SK-MEL-5 (cell line): ENCODE measurements around the gene KSR1. TPM values are rescaled to one million over a fixed set of nuclear protein-coding genes. Genes with fewer than 3 reads are reported as not detected.
"Not testable (repeated sequence)": the region's sequence is repeated elsewhere in the genome, so short reads cannot be mapped to it uniquely, and the experiment has no call there.

Source experiments
- DNase-seq: peaks from one replicate; pipeline ENCODE4 v3.0.0-alpha.2; 2016; ENCODE audit warnings: low read depth, low spot score
- in situ Hi-C: cut with HindIII; loops from 2 replicates; pipeline ENCODE4 v1.10.0; 2016; ENCODE audit warnings: low sequenced_read_pairs, high pct_unique_total_duplicates, low pct_unique_long_range_greater_than_20kb
- total RNA-seq: library from RNA; depleted of rRNA; stranded (reverse); fragments of >200 nt; shearing (Covaris generic); gene quantifications from 2 replicates; pipeline ENCODE4 v1.2.3, GENCODE V29; 2014

Gene KSR1
- total RNA-seq, 1 experiment from 2014 or later = 4.4 TPM

DNA sequence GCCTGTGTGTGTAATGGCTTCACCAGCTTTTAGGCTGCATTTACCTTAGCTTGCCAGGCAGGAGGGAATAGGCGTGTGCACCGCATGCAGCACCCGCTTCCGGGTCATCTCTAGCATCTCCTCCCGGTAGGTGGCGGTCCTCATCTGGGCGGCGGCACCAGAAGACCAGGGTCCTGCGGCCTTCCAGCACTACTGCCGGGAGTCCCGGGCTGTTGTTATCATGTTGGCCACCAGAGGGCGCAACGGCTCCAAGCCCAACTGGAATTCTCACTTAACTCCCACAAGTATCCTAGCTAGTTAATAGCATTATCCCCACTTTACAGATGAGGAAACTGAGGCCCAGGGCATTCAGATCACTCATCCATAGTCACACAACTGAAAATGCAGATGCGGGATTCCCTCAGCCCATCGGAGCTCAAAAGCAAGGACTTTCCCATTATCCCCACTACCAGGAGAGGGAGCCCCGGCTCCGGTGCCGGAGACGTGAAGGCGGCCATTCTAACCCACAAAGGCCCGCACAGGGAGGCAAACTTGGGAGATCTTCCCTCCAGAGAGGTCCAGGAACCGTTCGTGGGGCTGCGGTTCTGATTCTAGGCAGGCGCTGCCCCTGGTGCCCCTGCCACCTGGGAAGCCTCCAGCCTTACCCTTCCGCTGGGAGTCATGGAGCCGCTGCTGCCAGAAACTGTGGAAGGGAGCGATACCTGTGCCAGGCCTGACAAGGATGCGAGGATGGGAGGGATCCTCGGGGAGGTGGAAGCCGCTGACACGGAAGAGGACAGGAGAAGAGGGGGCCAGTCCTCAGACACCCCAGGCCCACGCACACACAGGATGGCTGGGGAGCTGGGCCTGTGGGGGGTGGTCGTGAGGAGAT lies 198.6 kb downstream of the KSR1 start:
- DNase-seq = peak; percentile 83
- in situ Hi-C loops = no loop called here

- DNase-seq, in situ Hi-C loops: not testable (repeated sequence)
Measured at GRCh38 chr17:27655525-27656111, 199.4 kb downstream of the KSR1 start.

DNA sequence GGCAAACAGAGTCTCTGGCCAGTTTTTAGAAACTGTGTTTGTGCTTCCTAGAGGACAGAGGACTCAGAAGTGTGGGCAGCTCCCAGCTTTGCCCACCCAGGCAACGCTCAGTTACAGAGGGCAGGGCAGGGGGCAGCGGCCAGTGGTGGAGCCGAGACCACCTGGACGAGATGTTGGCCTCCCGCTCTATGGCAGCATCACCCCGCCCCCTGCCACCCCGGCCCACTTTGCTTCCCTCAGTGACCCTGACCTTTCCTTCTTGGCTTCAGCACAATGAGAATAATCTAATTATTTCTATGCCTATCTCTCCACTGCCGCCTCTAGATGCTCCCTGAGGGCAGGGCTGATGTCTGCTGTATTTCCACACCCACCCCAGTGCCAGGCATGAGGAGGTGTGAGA lies 200.4 kb downstream of the KSR1 start:
- in situ Hi-C loops, DNase-seq: not testable (repeated sequence)

DNA sequence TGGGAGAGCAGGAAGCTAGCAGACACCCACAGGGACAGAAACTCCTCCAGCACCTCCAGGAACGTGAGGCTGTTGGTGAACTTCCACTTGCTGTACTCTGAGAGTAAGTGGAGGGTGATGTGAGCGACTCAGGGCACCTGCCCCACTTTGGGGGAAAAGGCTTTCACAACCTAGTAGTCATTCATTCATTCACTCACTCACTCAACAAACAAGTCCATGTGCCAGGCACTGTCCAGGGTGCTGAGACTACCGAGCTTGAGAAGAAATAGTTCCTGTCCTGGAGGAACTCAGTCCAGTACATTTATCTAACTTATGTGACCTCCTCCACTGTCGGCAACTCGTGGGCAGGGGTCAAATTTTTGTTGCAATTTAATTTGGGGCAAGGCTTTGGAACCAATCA lies 201.4 kb downstream of the KSR1 start:
- in situ Hi-C loops = no loop called here

GRCh38 chr17:27659683-27660082 lies 203.4 kb downstream of the KSR1 start:
- in situ Hi-C loops = no loop called here
- no peak for DNase-seq

More for the DNA sequence above, 201.4 kb downstream of the KSR1 start:
- DNase-seq = no peak

DNA sequence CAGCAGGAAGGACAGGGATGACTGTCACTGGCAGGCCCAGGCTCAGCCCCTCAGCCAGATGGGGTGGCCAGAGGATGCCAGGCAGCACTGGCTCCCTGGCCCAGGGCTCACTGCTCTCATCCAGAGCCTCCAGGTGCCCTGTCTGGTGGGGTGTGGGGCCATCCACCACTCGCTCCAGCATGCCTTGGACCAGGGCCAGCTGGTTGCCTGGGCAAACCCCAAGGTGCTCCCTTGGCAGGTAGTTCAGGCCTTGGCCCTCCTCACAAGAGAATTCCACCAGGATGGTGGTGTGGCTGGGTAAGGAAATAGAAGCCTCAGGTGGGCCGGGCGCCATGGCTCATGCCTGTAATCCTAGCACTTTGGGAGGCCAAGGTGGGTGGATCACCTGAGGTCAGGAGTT lies 204.2 kb downstream of the KSR1 start:
- no peak for DNase-seq
- in situ Hi-C loops = no loop called here

GRCh38 chr17:27663936-27664605 lies 207.8 kb downstream of the KSR1 start:
- DNase-seq = no peak
- in situ Hi-C loops = no loop called here

DNA sequence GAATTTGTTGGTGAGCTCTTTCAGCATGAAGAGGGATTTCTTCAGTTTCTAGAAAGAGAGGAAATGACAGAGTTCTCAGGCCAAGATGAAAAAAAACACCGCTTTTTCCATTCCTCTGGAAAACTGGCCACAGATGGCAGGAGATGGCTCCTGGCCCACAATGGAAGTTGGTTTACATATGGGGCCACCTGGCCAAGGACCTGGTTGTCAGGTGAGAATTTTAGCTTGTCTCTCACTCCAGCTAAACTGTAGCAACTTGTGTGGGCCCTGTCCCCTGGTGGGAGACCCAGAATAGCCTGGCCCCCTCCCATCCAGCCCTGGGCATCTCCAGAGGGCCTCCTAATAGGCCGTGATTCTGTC lies 208.3 kb downstream of the KSR1 start:
- in situ Hi-C loops = no loop called here
- DNase-seq = no peak

- in situ Hi-C loops = no loop called here
- DNase-seq = no peak
Measured at GRCh38 chr17:27665549-27665948, 209.3 kb downstream of the KSR1 start.

DNA sequence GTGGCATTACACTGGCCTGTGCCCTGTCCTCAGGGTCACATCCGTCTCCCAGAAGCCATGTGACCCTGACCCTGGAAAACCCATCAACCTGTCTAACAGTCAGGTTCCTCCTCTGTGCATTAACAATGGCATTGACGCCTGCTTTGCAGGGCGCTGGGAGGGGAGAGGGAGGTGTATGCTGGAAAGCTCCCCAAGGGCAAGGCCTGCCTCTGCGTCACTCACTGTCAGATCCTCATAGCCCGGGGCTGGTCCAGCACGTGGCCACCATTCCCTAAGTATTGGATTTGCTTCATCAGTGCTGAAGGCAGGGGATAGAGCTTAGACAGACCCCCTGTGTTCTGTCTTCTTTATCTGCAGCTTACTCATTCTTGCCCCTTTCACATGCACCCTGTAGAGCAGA lies 210.0 kb downstream of the KSR1 start:
- DNase-seq, in situ Hi-C loops: not testable (repeated sequence)

DNA sequence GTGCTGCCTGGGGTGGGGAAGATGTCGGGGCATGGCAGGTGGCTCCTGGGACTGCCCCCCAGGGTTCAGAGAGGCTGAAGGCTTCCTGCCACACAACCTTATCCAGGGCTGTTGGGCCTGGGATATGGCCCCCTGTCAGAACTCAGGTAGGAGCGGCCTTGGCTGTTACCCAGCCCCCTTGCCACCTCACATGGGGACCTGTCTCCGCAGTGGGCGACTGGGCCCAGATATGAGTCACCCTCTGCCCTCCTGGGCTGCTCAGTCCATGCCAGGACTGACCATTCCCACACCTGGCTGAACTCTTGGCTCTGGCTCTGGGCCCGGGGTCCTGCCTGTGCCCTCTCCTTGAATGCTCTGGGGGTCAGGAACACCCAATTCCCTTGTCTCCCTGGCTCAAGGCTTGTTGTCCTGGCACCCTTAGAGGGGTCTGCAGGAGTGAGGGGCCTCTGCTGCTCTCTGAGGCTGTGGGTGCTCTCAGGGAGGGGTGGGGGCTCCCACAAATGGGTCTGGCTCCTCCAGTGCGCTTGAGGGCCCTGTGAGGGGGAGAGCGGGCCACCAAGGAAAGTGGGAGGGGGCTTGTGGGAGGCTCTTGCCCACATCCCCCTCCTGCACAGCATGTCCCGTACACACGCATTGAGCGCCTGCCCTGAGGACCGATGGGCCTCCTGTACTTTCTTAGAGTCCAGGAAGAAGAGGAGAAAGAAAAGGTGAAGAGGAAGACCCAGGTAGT lies 210.7 kb downstream of the KSR1 start:
- no peak for DNase-seq
- in situ Hi-C loops = no loop called here

- in situ Hi-C loops = no loop called here
- DNase-seq = no peak
Measured at GRCh38 chr17:27667656-27668487, 211.6 kb downstream of the KSR1 start.

DNA sequence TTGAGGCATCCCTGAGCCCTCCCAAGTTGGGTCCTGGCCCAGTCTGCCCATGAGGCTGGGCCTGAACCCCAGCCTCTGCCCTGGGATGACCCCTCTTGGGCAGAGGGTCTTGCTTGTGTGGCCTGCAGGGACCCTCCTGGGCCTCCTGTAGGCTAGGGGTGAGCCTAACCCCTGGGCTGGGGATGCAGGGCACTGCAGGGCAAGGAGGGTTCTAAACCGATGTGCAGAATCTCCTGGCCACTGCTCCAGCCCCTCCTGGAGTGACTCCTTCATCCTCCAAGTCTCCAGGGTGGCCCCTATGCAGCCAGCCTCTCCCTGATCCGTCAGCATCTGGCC lies 212.2 kb downstream of the KSR1 start:
- in situ Hi-C loops = no loop called here
- no peak for DNase-seq

- in situ Hi-C loops = no loop called here
- DNase-seq = no peak
Measured at GRCh38 chr17:27669136-27669535, 212.9 kb downstream of the KSR1 start.

DNA sequence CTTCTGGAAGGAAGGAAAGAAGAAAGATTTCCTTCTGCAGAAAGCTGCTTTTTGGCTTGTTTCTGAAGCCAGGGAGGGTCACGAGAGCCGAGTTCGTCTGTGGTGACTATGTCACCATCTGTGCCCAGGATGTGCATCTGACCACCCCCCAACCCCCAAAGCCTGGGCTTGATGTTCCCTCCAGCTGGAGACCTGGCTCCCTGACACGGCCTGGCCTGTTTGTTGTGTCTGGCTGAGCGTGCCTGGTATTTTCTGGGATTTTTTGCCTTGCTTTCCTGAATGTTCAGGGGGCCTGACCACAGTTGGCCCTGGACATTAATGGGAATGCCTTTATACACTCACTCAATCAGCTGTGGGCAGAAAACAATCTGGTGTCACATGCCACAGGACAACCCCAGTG lies 213.6 kb downstream of the KSR1 start:
- in situ Hi-C loops = no loop called here
- no peak for DNase-seq

GRCh38 chr17:27670791-27671590 lies 214.7 kb downstream of the KSR1 start:
- DNase-seq = no peak
- in situ Hi-C loops = no loop called here

DNA sequence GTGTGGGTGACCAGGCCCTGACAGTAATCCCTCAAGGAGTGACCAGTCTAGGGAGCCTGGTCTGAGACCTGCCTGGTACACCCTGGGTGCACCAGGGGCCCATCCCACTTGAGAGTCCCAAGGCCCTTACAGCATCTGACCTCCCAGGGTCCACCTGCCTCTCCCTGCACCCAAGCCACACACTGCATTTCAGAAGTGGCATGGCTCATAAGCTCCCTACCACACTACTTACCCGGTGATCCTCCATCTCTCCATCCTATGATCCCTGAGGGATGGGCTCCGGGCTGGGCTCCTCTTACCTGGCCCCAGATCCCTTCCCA lies 215.3 kb downstream of the KSR1 start:
- in situ Hi-C loops = no loop called here
- no peak for DNase-seq
